ENCODE data around the gene DAP. TPM values are rescaled to one million over a fixed set of nuclear protein-coding genes. Genes with fewer than 3 reads are reported as not detected.
"Not testable (repeated sequence)": the region's sequence is repeated elsewhere in the genome, so short reads cannot be mapped to it uniquely, and the experiment has no call there.

The DAP gene

GRCh38 chr5:10631316-10631996, 129.6 kb downstream of the DAP start:
- Histone ChIP-seq H3K27me3 (ENCODE audit: control insufficient read depth, insufficient read depth, low read length) (no peaks in the 10 kb centered on the region), H3K4me1 (ENCODE audit: control insufficient read depth, insufficient read depth, low read length) (peaks cover 15% of the 10 kb centered on the region), H3K4me3 (ENCODE audit: low read length) (no peak overlapping the region), H3K4me2 (ENCODE audit: low read length) (no peak overlapping the region), H3K9me3 (replicated peaks; ENCODE audit: low read length) (no peaks in the 10 kb centered on the region), H3K36me3 (ENCODE audit: insufficient read depth, low read length) (no peaks in the 10 kb centered on the region), H3K9ac (ENCODE audit: low read depth, low read length) (no peak overlapping the region)

- H3K4me2 ChIP-seq (ENCODE audit: low read length); H3K4me3 ChIP-seq (ENCODE audit: low read length); H3K9me3 ChIP-seq (replicated peaks; ENCODE audit: low read length); H3K27me3 ChIP-seq (ENCODE audit: control insufficient read depth, insufficient read depth, low read length); H3K9ac ChIP-seq (ENCODE audit: low read depth, low read length); H3K36me3 ChIP-seq (ENCODE audit: insufficient read depth, low read length): not testable (repeated sequence)
- H3K4me1 ChIP-seq (ENCODE audit: control insufficient read depth, insufficient read depth, low read length) = peaks cover 14% of the 10 kb centered on the region
Observed at GRCh38 chr5:10630744-10631143, 130.3 kb downstream of the DAP start.

DNA sequence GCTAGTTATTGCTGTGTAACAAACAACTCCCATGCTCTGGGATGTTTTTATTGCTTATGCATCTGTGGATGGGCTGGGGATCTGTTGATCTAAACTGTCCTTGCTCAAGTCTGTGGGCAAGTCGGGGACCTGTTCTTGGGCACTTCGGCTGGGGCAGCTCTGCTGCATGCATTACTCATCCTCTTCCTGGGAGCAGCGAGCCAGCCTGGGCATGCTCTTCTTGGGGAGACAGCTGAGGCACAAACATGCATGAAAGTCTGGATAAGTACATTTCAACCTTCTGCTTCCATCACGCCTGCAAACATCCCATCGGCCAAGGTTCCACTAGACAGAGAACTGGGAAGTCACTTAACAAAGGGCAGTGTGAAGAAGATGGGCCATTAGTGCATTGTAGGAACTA, 130.9 kb downstream of the DAP start:
- Histone ChIP-seq H3K27me3 (ENCODE audit: control insufficient read depth, insufficient read depth, low read length) (no peaks in the 10 kb centered on the region), H3K4me3 (ENCODE audit: low read length) (no peak overlapping the region), H3K9me3 (replicated peaks; ENCODE audit: low read length) (no peaks in the 10 kb centered on the region), H3K36me3 (ENCODE audit: insufficient read depth, low read length) (no peaks in the 10 kb centered on the region), H3K4me2 (ENCODE audit: low read length) (no peak overlapping the region), H3K9ac (ENCODE audit: low read depth, low read length) (no peak overlapping the region), H3K4me1 (ENCODE audit: control insufficient read depth, insufficient read depth, low read length) (peaks cover 8% of the 10 kb centered on the region)

DNA sequence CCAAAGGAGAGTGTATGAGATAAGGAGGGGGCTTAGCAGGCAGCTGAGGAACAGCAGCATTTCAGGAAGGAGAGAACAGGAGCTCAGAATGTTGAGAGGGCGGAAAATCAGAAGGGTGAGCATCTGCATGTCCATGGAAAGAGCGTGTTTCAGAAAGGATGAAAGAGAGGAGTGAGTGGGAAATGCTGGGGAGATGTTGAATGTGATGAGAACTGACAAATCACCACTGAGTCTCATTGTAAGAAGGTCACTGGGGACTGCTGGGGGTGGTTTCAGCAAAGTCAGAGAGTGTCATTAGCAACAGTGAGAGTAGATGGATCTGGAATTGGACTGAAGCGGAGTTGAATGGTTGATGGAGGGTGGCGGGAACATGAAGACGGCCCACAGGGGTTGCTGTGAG, 131.4 kb downstream of the DAP start:
- Histone ChIP-seq H3K9ac (ENCODE audit: low read depth, low read length) (no peak overlapping the region), H3K36me3 (ENCODE audit: insufficient read depth, low read length) (no peaks in the 10 kb centered on the region), H3K9me3 (replicated peaks; ENCODE audit: low read length) (no peaks in the 10 kb centered on the region), H3K4me1 (ENCODE audit: control insufficient read depth, insufficient read depth, low read length) (peaks cover 6% of the 10 kb centered on the region), H3K4me3 (ENCODE audit: low read length) (no peak overlapping the region), H3K27me3 (ENCODE audit: control insufficient read depth, insufficient read depth, low read length) (no peaks in the 10 kb centered on the region), H3K4me2 (ENCODE audit: low read length) (no peak overlapping the region)

Small RNA genes lying within 50 kb of the gene (small RNA-seq; reads per million reads assigned to genes)
- not detected for gene AC012629.4

Data from skeletal muscle satellite cell (primary cell).